ENCODE results near the gene LSM8.
"Not testable (repeated sequence)": the region's sequence is repeated elsewhere in the genome, so short reads cannot be mapped to it uniquely, and the experiment has no call there.

GRCh38 chr7:118134420-118134819 lies 49.5 kb upstream of the LSM8 start:
- TF ChIP-seq CTCF (IDR thresholded peaks at IDR 0.05; ENCODE audit: low read depth, low read length); MYC (IDR thresholded peaks at IDR 0.05; ENCODE audit: low read depth, low read length); POLR2A (IDR thresholded peaks at IDR 0.05; ENCODE audit: extremely low read depth, insufficient read length); MAX (IDR thresholded peaks at IDR 0.05; ENCODE audit: low read depth, low read length): not testable (repeated sequence)

Data from NB4 (cell line).